Activated B cell treated with CpG ODN at 0.5 μM for 24 hours (primary cell): ENCODE measurements around the gene ZEB1. TPM values are rescaled to one million over a fixed set of nuclear protein-coding genes. Genes with fewer than 3 reads are reported as not detected.

Experiments used
- ATAC-seq: fragments of 200-7000 bp; cut with Tn5 transposase; one replicate; pipeline ENCODE4 v1.10.0; 2021; ENCODE audit warnings: low read depth, mild to moderate bottlenecking, moderate library complexity
- CTCF ChIA-PET: fragments of 350-600 bp; sonication (Branson Sonifier 250); formaldehyde crosslinking; loops from one replicate; lab custom pipeline; 2021; ENCODE audit warnings: antibody characterized with exemption; lab: Charles Lee
- POLR2A ChIA-PET: fragments of 350-600 bp; sonication (Branson Sonifier 250); formaldehyde crosslinking; loops from one replicate; lab custom pipeline; 2021; ENCODE audit warnings: antibody characterized with exemption; lab: Charles Lee
- DNase-seq: peaks from one replicate; pipeline ENCODE4 v3.0.0; 2022
- H3K27ac Mint-ChIP-seq: one replicate; pipeline ENCODE4 v1.8.0; 2020; ENCODE audit warnings: mixed read lengths
- H3K27me3 Mint-ChIP-seq: one replicate; pipeline ENCODE4 v1.8.0; 2021; ENCODE audit warnings: mixed read lengths
- H3K36me3 Mint-ChIP-seq: one replicate; pipeline ENCODE4 v1.8.0; 2021; ENCODE audit warnings: low read depth, mixed read lengths
- H3K4me1 Mint-ChIP-seq: one replicate; pipeline ENCODE4 v1.8.0; 2021; ENCODE audit warnings: mixed read lengths
- H3K4me3 Mint-ChIP-seq: one replicate; pipeline ENCODE4 v1.8.0; 2020; ENCODE audit warnings: mild to moderate bottlenecking, mixed read lengths
- H3K9me3 Mint-ChIP-seq: one replicate; pipeline ENCODE4 v1.8.0; 2020; ENCODE audit warnings: mixed read lengths
- CTCF ChIP-seq: fragments of 200-600 bp; IDR thresholded peaks from one replicate; pipeline ENCODE4 v1.8.0; 2022; ENCODE audit warnings: antibody characterized with exemption, mild to moderate bottlenecking
- intact Hi-C: fragments of 100-400 bp; cut with micrococcal nuclease; formaldehyde crosslinking; loops from one replicate; pipeline ENCODE4 v1.15.1; 2024
- total RNA-seq: library from RNA; stranded (reverse); gene quantifications from 2 replicates; pipeline ENCODE4 v1.2.3, GENCODE V29; 2022

ZEB1 gene
- total RNA-seq, 1 donor from 2014 or later = 43.0 TPM

DNA sequence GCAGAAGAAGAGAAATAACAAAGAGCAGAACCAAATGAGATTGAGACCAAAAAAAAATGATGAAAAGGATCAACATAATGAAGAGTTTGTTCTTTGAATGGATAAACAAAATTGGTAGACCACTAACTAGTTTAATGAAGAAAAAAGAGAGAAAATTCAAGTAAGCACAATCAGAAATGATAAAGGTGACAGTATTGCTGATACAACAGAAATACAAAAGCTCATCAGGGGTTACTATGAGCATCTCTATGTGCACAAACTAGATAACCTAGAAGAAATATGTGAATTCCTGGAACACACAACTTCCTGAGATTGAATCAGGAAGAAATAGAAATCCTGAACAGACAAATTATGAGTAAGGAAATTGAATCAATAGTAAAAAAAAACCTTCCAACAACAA is 157.1 kb downstream of the ZEB1 start:
- ATAC-seq = no peak
- intact Hi-C loops = no loop called here
- ChIA-PET CTCF (no interaction called here), POLR2A (no interaction called here)
- Mint-ChIP-seq H3K9me3 (peaks cover 14% of the 10 kb centered on the region), H3K4me1 (no peaks in the 10 kb centered on the region), H3K27ac (no peak overlapping the region), H3K27me3 (no peaks in the 10 kb centered on the region), H3K36me3 (peaks cover 22% of the 10 kb centered on the region), H3K4me3 (no peak overlapping the region)
- DNase-seq = no peak
- TF ChIP-seq CTCF = no peak

- ChIA-PET CTCF (no interaction called here), POLR2A (no interaction called here)
- Mint-ChIP-seq H3K36me3 (peaks cover 22% of the 10 kb centered on the region), H3K27me3 (no peaks in the 10 kb centered on the region), H3K4me3 (no peak overlapping the region), H3K9me3 (peaks cover 14% of the 10 kb centered on the region), H3K27ac (no peak overlapping the region), H3K4me1 (no peaks in the 10 kb centered on the region)
- ATAC-seq (no peak), DNase-seq (no peak)
- TF ChIP-seq CTCF = no peak
- intact Hi-C loops = no loop called here
Measured at GRCh38 chr10:31477584-31477983, 158.6 kb downstream of the ZEB1 start.

DNA sequence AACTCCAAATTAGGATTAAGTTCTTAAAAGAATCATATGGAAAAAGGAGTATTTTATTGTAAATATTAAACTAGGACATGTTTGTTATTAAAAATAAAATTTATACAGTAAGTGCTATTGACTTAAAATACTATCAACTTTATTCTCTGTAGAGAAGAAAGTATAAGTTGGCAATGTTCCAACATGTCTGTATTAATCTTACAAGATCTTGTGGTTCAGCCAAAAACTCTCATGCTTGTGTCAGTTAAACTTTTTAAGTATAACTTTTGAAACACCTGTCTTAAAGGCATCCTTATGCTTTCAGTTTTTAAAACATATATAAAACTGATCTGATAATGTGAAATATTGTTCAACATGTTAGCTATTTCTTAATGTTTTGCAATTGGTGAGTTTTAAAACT is 160.7 kb downstream of the ZEB1 start:
- no peak for DNase-seq
- ChIA-PET CTCF (no interaction called here), POLR2A (no interaction called here)
- Mint-ChIP-seq H3K9me3 (peaks cover 14% of the 10 kb centered on the region), H3K27ac (no peak overlapping the region), H3K36me3 (peaks cover 22% of the 10 kb centered on the region), H3K27me3 (no peaks in the 10 kb centered on the region), H3K4me3 (no peak overlapping the region), H3K4me1 (no peaks in the 10 kb centered on the region)
- ATAC-seq = no peak
- intact Hi-C loops = no loop called here
- TF ChIP-seq CTCF = no peak

DNA sequence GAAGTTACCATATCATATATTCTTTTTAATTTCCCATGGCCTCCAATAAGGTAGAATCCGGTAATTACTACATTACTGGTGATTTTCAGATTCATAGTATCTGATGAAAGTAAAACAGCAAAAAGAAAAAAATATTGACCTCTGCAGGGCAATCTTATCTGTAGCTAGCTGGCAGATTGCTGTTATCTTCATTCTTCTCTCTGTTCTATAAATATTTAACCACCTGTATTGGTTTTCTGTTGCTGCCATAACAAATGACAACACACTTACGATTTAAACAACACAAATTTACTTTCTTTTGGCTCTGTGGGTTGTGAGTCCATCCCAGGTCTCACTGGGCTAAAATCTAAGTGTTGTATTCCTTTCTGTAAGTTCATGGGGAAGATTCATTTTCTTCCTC is 164.5 kb downstream of the ZEB1 start:
- ChIA-PET CTCF (no interaction called here), POLR2A (no interaction called here)

DNA sequence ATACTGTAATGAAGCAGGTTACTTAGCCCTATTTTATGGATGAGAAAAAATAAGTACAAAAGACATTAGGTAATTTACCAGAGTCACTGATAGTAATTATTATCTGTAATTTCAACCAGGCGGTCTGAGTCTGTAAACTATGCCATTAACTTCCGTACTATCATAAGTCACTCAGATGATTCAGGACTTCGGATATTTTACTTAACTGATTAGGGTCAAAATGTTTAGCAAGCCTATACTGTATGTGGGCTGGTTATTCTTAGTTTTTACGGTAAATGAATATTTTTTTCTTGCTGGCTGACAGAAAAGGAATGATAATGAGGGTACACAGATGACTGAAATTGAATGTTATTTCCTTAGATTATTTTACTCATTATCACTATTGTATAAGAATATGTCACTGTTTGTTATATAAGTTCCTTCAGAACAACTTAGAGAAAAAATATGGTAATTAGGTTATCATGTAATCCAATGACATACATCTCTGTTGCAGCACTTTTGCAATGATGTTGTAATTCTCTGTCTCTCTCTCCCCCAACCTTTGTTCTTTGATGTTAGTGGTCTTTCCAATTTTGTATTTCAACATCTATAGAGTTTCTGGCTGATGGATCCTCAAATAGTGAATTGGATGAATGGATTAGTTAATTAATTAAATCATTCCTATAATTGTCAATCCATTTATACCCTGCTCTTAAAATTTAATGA is 165.6 kb downstream of the ZEB1 start:
- Mint-ChIP-seq H3K9me3 (peaks cover 20% of the 10 kb centered on the region), H3K27me3 (no peaks in the 10 kb centered on the region), H3K4me1 (no peaks in the 10 kb centered on the region), H3K4me3 (no peak overlapping the region), H3K36me3 (peaks cover 17% of the 10 kb centered on the region), H3K27ac (no peak overlapping the region)
- intact Hi-C loops = no loop called here
- DNase-seq (no peak), ATAC-seq (no peak)
- TF ChIP-seq CTCF = no peak
- ChIA-PET CTCF (no interaction called here), POLR2A (no interaction called here)

More for the DNA sequence above, 164.5 kb downstream of the ZEB1 start:
- H3K4me1 Mint-ChIP-seq = no peaks in the 10 kb centered on the region
- ATAC-seq (no peak), DNase-seq (no peak)
- peaks cover 12% of the 10 kb centered on the region for H3K36me3 Mint-ChIP-seq
- no peak overlapping the region for H3K4me3 Mint-ChIP-seq
- no peaks in the 10 kb centered on the region for H3K27me3 Mint-ChIP-seq
- no peak overlapping the region for H3K27ac Mint-ChIP-seq
- intact Hi-C loops = no loop called here
- peaks cover 14% of the 10 kb centered on the region for H3K9me3 Mint-ChIP-seq
- no peak for TF ChIP-seq CTCF
